ENCODE data around the gene VSTM5.

VSTM5 gene

GRCh38 chr11:93842034-93842433 lies 8.4 kb downstream of the VSTM5 start:
- DNase-seq, result no peak

DNA sequence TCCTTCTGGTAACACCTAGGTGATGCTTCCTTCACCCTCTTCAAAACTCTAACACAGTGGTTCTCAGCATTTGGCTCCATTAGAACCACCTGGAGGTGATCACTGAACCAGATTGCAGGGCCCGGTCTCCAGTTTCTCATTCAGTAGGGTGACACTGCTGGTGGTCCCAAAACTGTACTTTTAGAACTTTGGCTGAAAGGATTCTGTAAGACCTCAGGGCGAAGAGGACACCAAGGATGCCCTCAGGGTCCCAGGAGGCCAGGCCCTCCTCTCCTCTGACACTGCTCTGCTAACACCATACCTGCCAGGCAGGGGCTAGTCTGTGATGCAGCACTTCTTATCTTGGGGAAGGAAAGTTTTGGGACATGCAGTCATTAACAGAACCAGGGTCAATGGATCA lies 9.0 kb downstream of the VSTM5 start:
- DNase-seq, result no peak

- no peak for DNase-seq
These were observed 9.4 kb downstream of the VSTM5 start for GRCh38 chr11:93840981-93841380.

GRCh38 chr11:93840180-93840579 lies 10.2 kb downstream of the VSTM5 start:
- no peak for DNase-seq

DNA sequence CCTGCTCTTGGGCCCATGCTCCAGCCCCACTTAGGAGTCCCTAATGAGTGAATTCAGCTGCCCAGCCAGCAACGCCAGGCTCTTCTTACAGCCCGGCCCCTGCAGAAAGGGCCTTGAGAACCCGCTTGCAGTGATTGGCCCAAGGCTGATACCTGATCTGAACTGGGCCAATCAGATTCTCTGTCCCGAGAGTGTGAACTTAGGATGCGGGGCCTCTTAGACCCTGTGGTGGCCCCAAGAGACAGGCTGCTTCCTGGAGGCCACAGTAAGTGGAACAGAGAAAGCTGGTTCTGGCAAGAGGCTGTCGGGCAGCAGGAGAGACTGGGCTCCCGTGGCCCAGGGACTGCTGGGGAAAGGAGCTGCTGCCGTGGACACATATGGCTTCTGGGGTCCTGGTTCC lies 11.5 kb downstream of the VSTM5 start:
- DNase-seq, result no peak

- no peak for DNase-seq
These were observed 17.6 kb downstream of the VSTM5 start for GRCh38 chr11:93832780-93833179.

- no peak for DNase-seq
These were observed 18.9 kb downstream of the VSTM5 start for GRCh38 chr11:93831343-93832127.

- DNase-seq, result no peak
These were observed 20.8 kb downstream of the VSTM5 start for GRCh38 chr11:93829598-93829997.

DNA sequence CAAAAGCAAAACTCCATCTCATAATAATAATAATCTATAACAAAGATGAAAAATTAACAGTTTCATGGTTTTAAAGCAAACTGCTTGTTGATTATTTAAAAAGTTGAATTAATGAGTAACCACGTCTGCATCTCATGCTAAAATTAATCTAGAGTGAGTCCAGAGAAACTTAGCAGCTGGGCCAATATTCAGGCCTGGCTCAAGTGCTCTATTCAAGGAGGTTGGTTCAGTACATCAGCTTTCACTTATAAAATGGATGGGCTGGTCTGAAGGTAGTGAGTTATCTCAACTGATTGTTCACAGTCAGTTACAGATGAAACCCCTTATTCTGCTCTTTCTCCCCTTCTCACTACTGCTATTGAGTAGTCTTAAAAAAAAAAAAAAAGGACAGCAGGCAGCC lies 23.1 kb downstream of the VSTM5 start:
- DNase-seq, result no peak

DNA sequence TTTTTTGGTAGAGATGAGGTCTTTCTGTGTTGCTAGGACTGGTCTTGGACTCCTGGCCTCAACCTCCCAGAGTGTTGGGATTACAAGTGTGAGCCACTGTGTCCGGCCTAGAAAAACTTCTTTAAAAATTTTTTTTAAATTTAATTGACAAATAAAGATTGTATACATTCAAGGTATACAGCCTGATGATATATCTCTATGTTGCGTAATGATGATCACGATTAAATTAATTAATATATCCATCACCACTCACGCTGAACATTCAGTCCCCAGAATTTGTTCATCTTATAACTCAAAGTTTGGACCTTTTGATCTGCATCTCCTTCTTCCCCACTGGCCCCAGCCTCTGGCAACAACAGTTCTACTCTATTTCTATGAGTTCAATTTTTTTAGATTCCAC lies 27.2 kb downstream of the VSTM5 start:
- no peak for DNase-seq

- no peak for DNase-seq
These were observed 28.1 kb downstream of the VSTM5 start for GRCh38 chr11:93822359-93822758.

GRCh38 chr11:93821617-93822016 lies 28.8 kb downstream of the VSTM5 start:
- no peak for DNase-seq

DNA sequence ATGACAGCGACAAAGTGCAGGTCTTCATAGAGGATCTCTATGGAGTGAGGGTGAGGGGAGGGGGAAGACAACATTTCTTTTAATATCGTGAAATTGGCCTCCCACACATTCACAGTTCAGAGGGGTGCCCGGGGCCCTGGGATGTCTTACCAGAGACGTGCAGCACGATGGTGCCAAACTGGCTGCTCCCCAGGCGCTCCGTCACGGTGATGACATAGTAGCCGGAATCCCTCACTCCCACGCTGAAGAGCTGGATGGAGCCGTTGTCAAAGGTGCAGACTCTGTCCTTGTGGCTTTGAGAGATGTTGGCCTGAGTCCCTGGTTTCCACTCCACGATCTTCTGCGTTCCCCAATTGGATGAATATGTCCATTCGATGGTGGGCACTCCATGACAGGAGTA lies 29.6 kb downstream of the VSTM5 start:
- no peak for DNase-seq

GRCh38 chr11:93819966-93820695 lies 30.3 kb downstream of the VSTM5 start:
- DNase-seq, result no peak

DNA sequence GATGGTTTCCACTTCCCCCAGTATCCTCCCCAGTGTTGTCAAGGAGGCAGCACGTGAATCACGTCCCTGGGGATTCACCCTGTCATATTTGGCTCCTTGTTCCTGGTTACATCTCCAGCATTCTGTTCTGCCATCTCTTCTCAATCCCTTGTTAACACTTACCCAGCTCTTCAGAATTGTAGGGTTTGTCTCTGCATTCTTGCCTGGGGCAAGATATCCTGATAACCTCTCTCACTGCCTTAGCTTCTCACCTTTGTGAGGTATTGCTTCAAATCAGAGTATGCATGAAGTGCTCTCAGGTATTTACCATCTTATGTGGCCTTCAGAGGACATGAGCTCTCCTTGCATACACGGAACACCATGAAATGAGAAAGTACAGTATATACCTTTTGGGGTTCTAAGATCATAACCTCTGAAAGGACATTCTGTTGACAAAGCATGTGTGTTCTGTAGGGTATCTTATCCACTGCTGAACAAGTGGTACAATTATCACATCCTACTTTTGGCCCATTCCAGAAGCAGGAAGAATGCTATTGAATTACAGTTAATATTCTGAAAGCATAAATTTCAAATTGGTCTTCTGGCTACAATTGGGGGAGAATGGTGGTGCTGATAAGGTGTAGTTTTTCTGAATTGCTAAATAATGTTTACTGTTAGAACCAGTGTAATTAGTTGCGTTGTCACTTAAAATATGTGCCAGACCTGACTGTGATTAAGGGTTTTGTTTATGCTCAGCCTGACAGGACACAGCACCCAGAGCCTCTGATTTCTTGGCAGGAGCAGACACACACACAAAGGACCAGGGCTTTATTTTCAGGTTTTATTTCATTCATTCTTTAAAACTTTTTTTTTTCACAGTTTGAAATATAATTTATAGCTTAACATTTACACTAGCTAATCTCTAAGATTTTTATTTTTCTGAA lies 32.7 kb downstream of the VSTM5 start:
- DNase-seq, result no peak

DNA sequence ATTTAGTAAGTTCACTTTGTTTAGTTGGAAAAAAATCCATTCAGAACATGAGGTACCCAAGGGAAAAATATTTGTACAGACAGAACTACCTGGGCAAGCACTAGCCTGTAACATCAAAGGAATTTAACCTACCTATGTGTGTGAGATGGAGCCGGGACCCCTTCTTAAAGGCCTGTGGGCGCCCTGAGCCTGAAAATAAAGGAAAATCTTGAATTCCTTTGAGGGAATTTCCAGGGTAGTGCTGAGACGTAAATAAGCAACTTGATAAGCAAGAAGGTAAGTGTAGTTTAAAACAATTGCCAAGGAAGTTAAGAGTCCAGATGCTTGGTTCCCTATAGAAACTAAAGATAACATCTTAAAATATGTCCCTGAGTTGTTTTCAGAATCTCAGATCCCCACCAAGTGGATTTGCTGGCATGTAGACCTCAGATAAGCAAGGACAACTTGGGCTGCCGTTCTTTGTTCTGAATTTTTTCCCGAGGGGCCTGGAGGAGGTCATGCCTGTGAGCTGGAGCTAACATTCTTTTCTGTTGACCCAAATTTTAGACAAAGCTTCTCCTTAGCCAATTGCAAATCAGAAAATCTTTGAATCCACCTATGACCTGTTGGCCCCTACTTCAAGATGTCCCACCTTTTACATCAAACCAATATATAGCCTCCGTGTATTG lies 35.3 kb downstream of the VSTM5 start:
- no peak for DNase-seq

DNA sequence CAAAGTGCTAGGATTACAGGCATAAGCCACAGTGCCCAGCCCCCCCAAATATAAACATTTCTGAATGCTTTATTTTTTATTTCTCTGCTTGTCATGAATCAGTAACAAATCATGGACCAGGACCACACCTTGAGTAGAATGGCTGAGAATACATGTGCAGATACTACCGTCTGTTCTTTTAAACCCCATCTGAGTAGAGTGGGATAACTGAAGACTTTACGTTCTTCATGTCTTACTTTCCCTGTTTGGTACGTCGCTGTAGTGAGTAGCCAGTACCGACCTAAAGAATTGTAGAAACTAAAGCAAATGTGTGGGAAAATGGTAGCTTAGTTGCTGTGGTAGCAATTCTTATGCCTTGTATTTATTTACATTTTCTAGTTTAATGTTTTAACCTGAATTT lies 36.4 kb downstream of the VSTM5 start:
- DNase-seq, result no peak

- no peak for DNase-seq
These were observed 42.4 kb downstream of the VSTM5 start for GRCh38 chr11:93807980-93808379.

DNA sequence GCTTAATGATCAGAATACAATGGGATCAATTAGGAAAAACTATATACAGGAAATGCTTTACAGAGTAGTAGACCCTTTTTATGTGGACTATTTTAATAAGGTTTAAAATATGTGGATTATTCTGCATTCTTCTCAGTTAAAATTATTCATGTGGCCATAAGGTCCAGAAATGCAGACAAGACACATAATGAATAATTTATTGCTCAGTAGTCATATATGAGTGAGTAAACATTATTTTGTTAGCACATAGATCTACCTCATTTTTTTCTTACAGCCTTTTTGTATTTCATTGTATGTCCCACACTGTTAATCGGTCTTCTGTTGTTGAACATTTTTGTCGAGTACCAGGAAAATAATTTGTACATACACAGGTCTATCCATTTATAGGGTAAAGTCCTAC lies 45.5 kb downstream of the VSTM5 start:
- DNase-seq, result no peak

DNA sequence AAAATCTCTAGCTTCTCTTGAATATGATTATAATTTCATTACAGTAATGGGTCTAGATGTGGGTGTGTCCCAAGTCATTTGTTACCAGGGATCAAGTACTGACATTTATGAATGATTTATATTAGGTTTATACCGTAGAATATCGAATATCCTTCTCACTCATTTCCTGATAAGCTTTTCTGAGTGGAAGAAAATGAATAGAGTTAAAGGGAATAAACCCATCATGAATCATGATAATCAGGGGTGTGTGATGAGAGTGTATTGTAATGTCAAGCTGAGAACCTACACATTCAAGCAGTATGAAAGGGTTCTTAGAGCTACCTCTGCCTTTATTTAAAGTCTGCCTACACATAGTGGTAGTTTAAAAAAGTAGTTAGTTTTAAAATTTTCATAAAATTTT lies 49.1 kb downstream of the VSTM5 start:
- DNase-seq, result no peak

DNA sequence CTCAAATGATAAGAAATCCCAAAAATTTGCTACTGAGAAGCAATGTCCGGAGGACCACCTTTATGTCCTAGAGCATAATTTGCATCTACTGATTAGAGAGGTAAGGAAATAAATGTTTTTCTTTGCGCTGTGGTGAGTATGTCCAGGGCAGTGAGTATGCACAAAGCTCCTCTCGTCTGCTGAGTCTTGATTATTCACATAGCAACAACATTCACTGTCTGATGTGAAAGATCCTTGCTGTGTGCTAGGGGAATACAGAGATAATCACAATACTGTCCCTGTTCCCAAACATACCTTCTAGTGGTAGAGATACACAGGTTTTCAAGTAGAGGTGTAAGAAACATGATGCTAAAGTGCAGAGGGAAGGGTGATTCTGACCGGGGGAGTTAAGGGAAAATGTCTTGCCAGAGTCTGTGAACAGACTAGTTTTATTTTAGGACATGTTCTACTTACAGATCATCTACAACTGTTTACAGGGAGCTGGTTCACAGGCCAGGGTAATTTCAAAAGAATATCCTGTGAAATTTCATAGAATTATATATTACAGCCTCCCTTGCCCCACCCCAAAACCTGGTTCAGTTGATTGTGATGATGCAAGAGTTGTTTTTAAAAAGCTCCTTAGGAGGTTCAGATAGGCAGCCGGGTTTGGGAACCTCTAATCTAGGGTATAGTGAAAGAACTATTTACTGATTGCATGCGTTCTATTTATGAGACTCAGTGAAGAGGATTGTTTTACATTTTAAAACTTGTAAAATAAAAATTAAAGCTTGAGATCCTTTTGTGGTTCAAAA lies 53.8 kb downstream of the VSTM5 start:
- no peak for DNase-seq

DNA sequence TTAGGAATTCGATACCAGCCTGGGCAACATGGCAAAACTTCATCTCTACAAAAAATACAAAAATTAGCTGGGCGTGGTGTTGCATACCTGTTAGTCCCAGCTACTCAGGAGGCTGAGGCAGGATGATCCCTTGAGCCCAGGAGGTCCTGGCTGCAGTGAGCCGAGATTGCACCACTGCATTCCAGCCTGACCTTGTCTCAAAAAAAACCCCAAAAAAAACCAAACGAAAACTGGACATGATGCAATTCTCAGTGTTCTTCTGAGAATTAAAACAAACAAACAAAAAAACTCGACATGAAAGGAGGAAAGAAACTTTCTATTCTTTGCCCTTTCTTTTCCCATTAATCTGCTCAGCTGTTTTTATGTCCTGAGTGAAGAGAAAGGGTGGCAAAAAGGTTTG lies 58.9 kb downstream of the VSTM5 start:
- no peak for DNase-seq
